ENCODE data around the gene C1orf94. TPM values are rescaled to one million over a fixed set of nuclear protein-coding genes. Genes with fewer than 3 reads are reported as not detected.

The C1orf94 gene
- total and polyA plus RNA-seq, 2 of the 4 experiments (the other 2 are of a cell fraction) = not detected

Other genes with a start within 250 kb of the C1orf94 start
- gene CSMD2, start 11.7 kb upstream of the C1orf94 start, total RNA-seq (2012; rRNA removed) = under 0.01 and 0.28 TPM in 2 replicates
- 0.36 TPM in 2 replicates for gene CSMD2, start 11.7 kb upstream of the C1orf94 start, polyA plus RNA-seq (2012; rRNA removed)